Globus pallidus (tissue), 1 donor: Measurements from ENCODE around the gene CTLA4.

Experiments used
- DNase-seq: peaks from one replicate; pipeline ENCODE4 v3.0.0-alpha.2; 2015; ENCODE audit warnings: low spot score

Gene CTLA4

GRCh38 chr2:203867561-203868200, at the start of gene CTLA4:
CTLA4 (plus strand) TSS chr2:203867771; CDS start chr2:203867943, 172 bp downstream.
- no peak for DNase-seq

- DNase-seq: no peak
Measured at GRCh38 chr2:203818656-203819055, 48.9 kb upstream of the CTLA4 start.

GRCh38 chr2:203819434-203820133, 48.0 kb upstream of the CTLA4 start:
- DNase-seq: no peak

- DNase-seq: no peak
Measured at GRCh38 chr2:203820969-203821368, 46.6 kb upstream of the CTLA4 start.

- DNase-seq: no peak
Measured at GRCh38 chr2:203822240-203822639, 45.3 kb upstream of the CTLA4 start.

- no peak for DNase-seq
Measured at GRCh38 chr2:203823173-203823572, 44.4 kb upstream of the CTLA4 start.

GRCh38 chr2:203824057-203824456, 43.5 kb upstream of the CTLA4 start:
- no peak for DNase-seq

- DNase-seq: no peak
Measured at GRCh38 chr2:203824603-203825002, 43.0 kb upstream of the CTLA4 start.

- no peak for DNase-seq
Measured at GRCh38 chr2:203826704-203827103, 40.9 kb upstream of the CTLA4 start.

GRCh38 chr2:203830304-203831055, 37.1 kb upstream of the CTLA4 start:
- no peak for DNase-seq

GRCh38 chr2:203835420-203835819, 32.2 kb upstream of the CTLA4 start:
- DNase-seq: no peak

GRCh38 chr2:203835892-203836800, 31.4 kb upstream of the CTLA4 start:
- no peak for DNase-seq

GRCh38 chr2:203840655-203841205, 26.8 kb upstream of the CTLA4 start:
- no peak for DNase-seq

GRCh38 chr2:203841654-203842053, 25.9 kb upstream of the CTLA4 start:
- DNase-seq: no peak

GRCh38 chr2:203842373-203842772, 25.2 kb upstream of the CTLA4 start:
- no peak for DNase-seq

- DNase-seq: no peak
Measured at GRCh38 chr2:203846490-203847105, 21.0 kb upstream of the CTLA4 start.

- no peak for DNase-seq
Measured at GRCh38 chr2:203849010-203849409, 18.6 kb upstream of the CTLA4 start.

GRCh38 chr2:203852760-203853159, 14.8 kb upstream of the CTLA4 start:
- no peak for DNase-seq

GRCh38 chr2:203853271-203853670, 14.3 kb upstream of the CTLA4 start:
- DNase-seq: no peak

GRCh38 chr2:203853722-203854121, 13.8 kb upstream of the CTLA4 start:
- no peak for DNase-seq

GRCh38 chr2:203855274-203855673, 12.3 kb upstream of the CTLA4 start:
- DNase-seq: no peak
